Right forelimb (tissue), 1 donor: Measurements from ENCODE around the gene ORMDL3.
"Not testable (repeated sequence)": the region's sequence is repeated elsewhere in the genome, so short reads cannot be mapped to it uniquely, and the experiment has no call there.

Experiments
- DNase-seq: peaks from one replicate; pipeline ENCODE4 v3.0.0-alpha.2; 2018

The ORMDL3 gene

GRCh38 chr17:39949028-39949427, 21.6 kb upstream of the ORMDL3 start:
- no peak for DNase-seq

- DNase-seq, result not testable (repeated sequence)
Measured at GRCh38 chr17:39948489-39948828, 21.1 kb upstream of the ORMDL3 start.

GRCh38 chr17:39946551-39947330, 19.3 kb upstream of the ORMDL3 start:
- no peak for DNase-seq

- no peak for DNase-seq
Measured at GRCh38 chr17:39944393-39944711, 17.0 kb upstream of the ORMDL3 start.

GRCh38 chr17:39943702-39944392, 16.4 kb upstream of the ORMDL3 start:
- DNase-seq, result no peak

- DNase-seq, result peak; percentile 62
Measured at GRCh38 chr17:39939588-39940419, 12.4 kb upstream of the ORMDL3 start.

- no peak for DNase-seq
Measured at GRCh38 chr17:39939106-39939505, 11.7 kb upstream of the ORMDL3 start.

- DNase-seq, result no peak
Measured at GRCh38 chr17:39938140-39938869, 10.9 kb upstream of the ORMDL3 start.

GRCh38 chr17:39937447-39937846, 10.0 kb upstream of the ORMDL3 start:
- DNase-seq, result no peak

- DNase-seq, result no peak
Measured at GRCh38 chr17:39935909-39936308, 8.5 kb upstream of the ORMDL3 start.

- no peak for DNase-seq
Measured at GRCh38 chr17:39934324-39934723, 6.9 kb upstream of the ORMDL3 start.

- no peak for DNase-seq
Measured at GRCh38 chr17:39933912-39934311, 6.5 kb upstream of the ORMDL3 start.

- no peak for DNase-seq
Measured at GRCh38 chr17:39929646-39930407, 2.4 kb upstream of the ORMDL3 start.

GRCh38 chr17:39928858-39929645, 1.7 kb upstream of the ORMDL3 start:
- DNase-seq, result no peak

GRCh38 chr17:39927929-39928857, 792 bp upstream of the ORMDL3 start:
- no peak for DNase-seq

GRCh38 chr17:39926588-39927100, 757 bp downstream of the ORMDL3 start:
- no peak for DNase-seq

- no peak for DNase-seq
Measured at GRCh38 chr17:39926135-39926587, 1.2 kb downstream of the ORMDL3 start.

- no peak for DNase-seq
Measured at GRCh38 chr17:39925282-39926134, 1.9 kb downstream of the ORMDL3 start.

- DNase-seq, result no peak
Measured at GRCh38 chr17:39924691-39925055, 2.7 kb downstream of the ORMDL3 start.
